Measurements from ENCODE around the gene RAB18.

DNA sequence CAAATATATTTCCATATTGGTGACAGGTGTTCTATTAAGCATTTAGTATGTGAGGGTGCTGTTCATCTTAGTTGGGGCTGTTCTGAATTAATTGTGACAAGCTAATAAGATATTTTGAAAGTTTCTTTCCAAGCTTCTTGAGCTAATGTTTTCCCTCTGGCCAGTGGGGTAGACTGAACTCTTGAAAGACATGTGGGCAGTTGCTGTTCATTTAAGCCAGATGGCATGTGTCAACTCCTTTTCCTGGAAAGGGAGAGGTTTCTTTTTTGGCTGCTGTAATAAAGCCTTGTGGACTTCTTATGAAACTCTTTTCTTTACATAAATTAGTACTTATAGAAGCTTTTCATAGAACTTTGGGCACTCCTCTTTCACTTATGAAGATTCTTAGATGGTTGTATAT is 21.7 kb downstream of the RAB18 start:
- TF ChIP-seq, protein P1, sequence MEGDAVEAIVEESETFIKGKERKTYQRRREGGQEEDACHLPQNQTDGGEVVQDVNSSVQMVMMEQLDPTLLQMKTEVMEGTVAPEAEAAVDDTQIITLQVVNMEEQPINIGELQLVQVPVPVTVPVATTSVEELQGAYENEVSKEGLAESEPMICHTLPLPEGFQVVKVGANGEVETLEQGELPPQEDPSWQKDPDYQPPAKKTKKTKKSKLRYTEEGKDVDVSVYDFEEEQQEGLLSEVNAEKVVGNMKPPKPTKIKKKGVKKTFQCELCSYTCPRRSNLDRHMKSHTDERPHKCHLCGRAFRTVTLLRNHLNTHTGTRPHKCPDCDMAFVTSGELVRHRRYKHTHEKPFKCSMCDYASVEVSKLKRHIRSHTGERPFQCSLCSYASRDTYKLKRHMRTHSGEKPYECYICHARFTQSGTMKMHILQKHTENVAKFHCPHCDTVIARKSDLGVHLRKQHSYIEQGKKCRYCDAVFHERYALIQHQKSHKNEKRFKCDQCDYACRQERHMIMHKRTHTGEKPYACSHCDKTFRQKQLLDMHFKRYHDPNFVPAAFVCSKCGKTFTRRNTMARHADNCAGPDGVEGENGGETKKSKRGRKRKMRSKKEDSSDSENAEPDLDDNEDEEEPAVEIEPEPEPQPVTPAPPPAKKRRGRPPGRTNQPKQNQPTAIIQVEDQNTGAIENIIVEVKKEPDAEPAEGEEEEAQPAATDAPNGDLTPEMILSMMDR (IDR thresholded peaks at IDR 0.05; ENCODE audit: insufficient read depth, low read depth, low read length), result no peak
- TF ChIP-seq EZH2 (IDR thresholded peaks at IDR 0.05; ENCODE audit: insufficient read depth, low read length), result no peak

All from astrocyte (in vitro differentiated cells and primary cell).